Neutrophil (primary cell): Measurements from ENCODE around the gene TMEM131.

ENCODE experiments used
- H3K27ac ChIP-seq: fragments of 200-600 bp; sonication (generic); 2 replicates; pipeline ENCODE4 v1.5.1; 2016; ENCODE audit warnings: mild to moderate bottlenecking, moderate library complexity
- H3K27me3 ChIP-seq: fragments of 200-600 bp; sonication (generic); 2 replicates; pipeline ENCODE4 v1.6.0; 2016; ENCODE audit warnings: mild to moderate bottlenecking
- H3K36me3 ChIP-seq: fragments of 200-600 bp; sonication (generic); 2 replicates; pipeline ENCODE4 v1.5.1; 2017
- H3K4me1 ChIP-seq, 2 experiments: fragments of 200-600 bp in 1 of 2; sonication (generic) in 1 of 2; 1 replicate in 1 of 2; 2 replicates in 1 of 2; pipeline versions ENCODE4 v1.5.1 to v1.6.1; 2013 to 2016; ENCODE audit warnings: low read depth in 1 of 2, low read length in 1 of 2, mild to moderate bottlenecking in 1 of 2, moderate library complexity in 1 of 2; ENCODE audit not compliant: control insufficient read depth in 1 of 2, insufficient read depth in 1 of 2
- H3K4me3 ChIP-seq, 2 experiments: fragments of 200-600 bp in 1 of 2; sonication (generic) in 1 of 2; 1 replicate in 1 of 2; 2 replicates in 1 of 2; pipeline ENCODE4 v1.5.1; 2013 to 2016; ENCODE audit warnings: low read depth in 1 of 2, low read length in 1 of 2, mild to moderate bottlenecking in 1 of 2, moderate library complexity in 1 of 2
- H3K9me3 ChIP-seq: fragments of 200-600 bp; sonication (generic); 2 replicates; pipeline ENCODE4 v1.5.1; 2016
- CTCF ChIP-seq: fragments of 200-600 bp; sonication (generic); IDR thresholded peaks from 2 replicates; pipeline ENCODE4 v1.5.1; 2016; ENCODE audit warnings: antibody characterized with exemption

TMEM131 gene

GRCh38 chr2:97764559-97765263 is 231.0 kb downstream of the TMEM131 start:
- H3K9me3 ChIP-seq: no peaks in the 10 kb centered on the region

GRCh38 chr2:97763176-97763845 is 232.4 kb downstream of the TMEM131 start:
- TF ChIP-seq CTCF: no peak
- Histone ChIP-seq H3K27ac (no peak overlapping the region), H3K36me3 (peaks cover 97% of the 10 kb centered on the region)

More at GRCh38 chr2:97764559-97765263, 231.0 kb downstream of the TMEM131 start:
- Histone ChIP-seq H3K27me3 (no peaks in the 10 kb centered on the region), H3K27ac (no peak overlapping the region), H3K4me1 (peaks cover 8% of the 10 kb centered on the region in 2 experiments), H3K36me3 (peaks cover 94% of the 10 kb centered on the region), H3K4me3 (no peak overlapping the region)
- TF ChIP-seq CTCF: no peak

GRCh38 chr2:97761192-97761591 is 234.6 kb downstream of the TMEM131 start:
- Histone ChIP-seq H3K27ac (no peak overlapping the region), H3K36me3 (peaks cover 99% of the 10 kb centered on the region), H3K9me3 (peaks cover 4% of the 10 kb centered on the region), H3K4me1 (peaks cover 8% of the 10 kb centered on the region in 2 experiments), H3K27me3 (no peaks in the 10 kb centered on the region), H3K4me3 (no peak overlapping the region)
- TF ChIP-seq CTCF: no peak

More at GRCh38 chr2:97763176-97763845, 232.4 kb downstream of the TMEM131 start:
- Histone ChIP-seq H3K4me3 (no peak overlapping the region), H3K4me1 (peaks cover 8% of the 10 kb centered on the region in 2 experiments), H3K27me3 (no peaks in the 10 kb centered on the region), H3K9me3 (no peaks in the 10 kb centered on the region)

GRCh38 chr2:97760480-97761049 is 235.2 kb downstream of the TMEM131 start:
- Histone ChIP-seq H3K4me1 (peaks cover 8% of the 10 kb centered on the region in 2 experiments), H3K9me3 (peaks cover 4% of the 10 kb centered on the region), H3K4me3 (no peak overlapping the region), H3K27ac (no peak overlapping the region), H3K36me3 (peaks cover 99% of the 10 kb centered on the region), H3K27me3 (no peaks in the 10 kb centered on the region)
- TF ChIP-seq CTCF: no peak

- Histone ChIP-seq H3K4me3 (no peak overlapping the region), H3K36me3 (peaks cover 99% of the 10 kb centered on the region), H3K27ac (no peak overlapping the region), H3K27me3 (no peaks in the 10 kb centered on the region), H3K9me3 (peaks cover 4% of the 10 kb centered on the region), H3K4me1 (peaks cover 8% of the 10 kb centered on the region in 2 experiments)
- TF ChIP-seq CTCF: no peak
These were observed 235.9 kb downstream of the TMEM131 start for GRCh38 chr2:97759727-97760407.
